ENCODE data around the gene TYW5. TPM values are rescaled to one million over a fixed set of nuclear protein-coding genes. Genes with fewer than 3 reads are reported as not detected.
A peak's percentile ranks its signal among the peaks of the same experiment; 100 is the strongest.

Gene TYW5
- total and polyA plus RNA-seq, 4 donors: 3.3 to 18.8 (median 4.9) TPM

GRCh38 chr2:199962203-199962602, 6.9 kb upstream of the TYW5 start:
- no peak overlapping the region for H3K27ac ChIP-seq (ENCODE audit: low read depth in 1 of 2, low read length in 1 of 2)
- H3K27me3 ChIP-seq (ENCODE audit: control insufficient read depth in 3 of 3, insufficient read depth in 3 of 3, low read length in 2 of 3): no peaks in the 10 kb centered on the region
- 89 to 90% methylated on average over 2 of the region's 2 CpGs for WGBS, 2 donors
- H3K9ac ChIP-seq (ENCODE audit: insufficient read depth in 1 of 2, low read length in 2 of 2): no peak overlapping the region
- no peak for ATAC-seq (ENCODE audit: insufficient read depth, low FRiP score)
- peaks cover 4 to 27% (median 17%) of the 10 kb centered on the region in 4 donors for H3K36me3 ChIP-seq (ENCODE audit: control insufficient read depth in 4 of 4, insufficient read depth in 4 of 4, low read length in 4 of 4)
- no peak for TF ChIP-seq CTCF (IDR thresholded peaks at IDR 0.05; ENCODE audit: control extremely low read depth, extremely low read depth)
- no peaks in the 10 kb centered on the region for H3K9me3 ChIP-seq (ENCODE audit: control insufficient read depth in 4 of 4, insufficient read depth in 3 of 4, low read length in 3 of 4)
- DNase-seq: no peak
- peaks cover 0 to 21% (median 2%) of the 10 kb centered on the region in 5 donors for H3K4me1 ChIP-seq (ENCODE audit: control insufficient read depth in 5 of 5, insufficient read depth in 5 of 5, low read length in 5 of 5)
- H3K4me3 ChIP-seq: no peak overlapping the region

GRCh38 chr2:199958014-199958413, 2.7 kb upstream of the TYW5 start:
- 88 to 94% methylated on average over 4 of the region's 4 CpGs for WGBS, 2 donors
- no peaks in the 10 kb centered on the region for H3K27me3 ChIP-seq (ENCODE audit: control insufficient read depth in 3 of 3, insufficient read depth in 3 of 3, low read length in 2 of 3)
- H3K9me3 ChIP-seq (ENCODE audit: control insufficient read depth in 4 of 4, insufficient read depth in 3 of 4, low read length in 3 of 4): no peaks in the 10 kb centered on the region
- H3K9ac ChIP-seq (ENCODE audit: insufficient read depth in 1 of 2, low read length in 2 of 2): no peak overlapping the region
- DNase-seq: no peak
- no peak for ATAC-seq (ENCODE audit: insufficient read depth, low FRiP score)
- no peak overlapping the region for H3K4me3 ChIP-seq
- peaks cover 7 to 26% (median 9%) of the 10 kb centered on the region in 5 donors for H3K4me1 ChIP-seq (ENCODE audit: control insufficient read depth in 5 of 5, insufficient read depth in 5 of 5, low read length in 5 of 5)
- TF ChIP-seq CTCF (IDR thresholded peaks at IDR 0.05; ENCODE audit: control extremely low read depth, extremely low read depth): no peak
- H3K36me3 ChIP-seq (ENCODE audit: control insufficient read depth in 4 of 4, insufficient read depth in 4 of 4, low read length in 4 of 4): peaks cover 2 to 17% (median 11%) of the 10 kb centered on the region in 4 donors
- no peak overlapping the region for H3K27ac ChIP-seq (ENCODE audit: low read depth in 1 of 2, low read length in 1 of 2)

GRCh38 chr2:199956062-199956380, 730 bp upstream of the TYW5 start:
- WGBS, 2 donors: 0 to 1% methylated on average over 10 of the region's 10 CpGs
- peak overlapping the region; percentile 91 for H3K4me3 ChIP-seq
- peak overlapping the region; percentile 60 to 76 for H3K9ac ChIP-seq (ENCODE audit: insufficient read depth in 1 of 2, low read length in 2 of 2)
- H3K4me1 ChIP-seq (ENCODE audit: control insufficient read depth in 5 of 5, insufficient read depth in 5 of 5, low read length in 5 of 5): peaks cover 7 to 26% (median 9%) of the 10 kb centered on the region in 5 donors
- TF ChIP-seq CTCF (IDR thresholded peaks at IDR 0.05; ENCODE audit: control extremely low read depth, extremely low read depth): no peak
- no peaks in the 10 kb centered on the region for H3K9me3 ChIP-seq (ENCODE audit: control insufficient read depth in 4 of 4, insufficient read depth in 3 of 4, low read length in 3 of 4)
- H3K27me3 ChIP-seq (ENCODE audit: control insufficient read depth in 3 of 3, insufficient read depth in 3 of 3, low read length in 2 of 3): no peaks in the 10 kb centered on the region
- DNase-seq: peak in 1 of 3 donors; percentile 23
- ATAC-seq (ENCODE audit: insufficient read depth, low FRiP score): no peak
- H3K36me3 ChIP-seq (ENCODE audit: control insufficient read depth in 4 of 4, insufficient read depth in 4 of 4, low read length in 4 of 4): peaks cover 0 to 9% (median 5%) of the 10 kb centered on the region in 4 donors
- peak overlapping the region; percentile 87 to 88 for H3K27ac ChIP-seq (ENCODE audit: low read depth in 1 of 2, low read length in 1 of 2)

GRCh38 chr2:199955007-199955338, 318 bp downstream of the TYW5 start:
- ATAC-seq (ENCODE audit: insufficient read depth, low FRiP score) (peak; percentile 65), DNase-seq (no peak)
- Histone ChIP-seq H3K27ac (ENCODE audit: low read depth in 1 of 2, low read length in 1 of 2) (peak overlapping the region; percentile 87 to 88), H3K36me3 (ENCODE audit: control insufficient read depth in 4 of 4, insufficient read depth in 4 of 4, low read length in 4 of 4) (peaks cover 0 to 15% (median 6%) of the 10 kb centered on the region in 4 donors), H3K9me3 (ENCODE audit: control insufficient read depth in 4 of 4, insufficient read depth in 3 of 4, low read length in 3 of 4) (no peaks in the 10 kb centered on the region), H3K9ac (ENCODE audit: insufficient read depth in 1 of 2, low read length in 2 of 2) (peak overlapping the region; percentile 60 to 93), H3K27me3 (ENCODE audit: control insufficient read depth in 3 of 3, insufficient read depth in 3 of 3, low read length in 2 of 3) (no peaks in the 10 kb centered on the region), H3K4me3 (peak overlapping the region; percentile 91), H3K4me1 (ENCODE audit: control insufficient read depth in 5 of 5, insufficient read depth in 5 of 5, low read length in 5 of 5) (peaks cover 7 to 26% (median 9%) of the 10 kb centered on the region in 5 donors)
- 0% methylated on average over 13 of the region's 13 CpGs for WGBS, 2 donors
- TF ChIP-seq CTCF (IDR thresholded peaks at IDR 0.05; ENCODE audit: control extremely low read depth, extremely low read depth): no peak

All from lung (tissue), 12 donors.